ENCODE measurements around the gene CCNF.
"Not testable (repeated sequence)": the region's sequence is repeated elsewhere in the genome, so short reads cannot be mapped to it uniquely, and the experiment has no call there.

CCNF gene, protein sequence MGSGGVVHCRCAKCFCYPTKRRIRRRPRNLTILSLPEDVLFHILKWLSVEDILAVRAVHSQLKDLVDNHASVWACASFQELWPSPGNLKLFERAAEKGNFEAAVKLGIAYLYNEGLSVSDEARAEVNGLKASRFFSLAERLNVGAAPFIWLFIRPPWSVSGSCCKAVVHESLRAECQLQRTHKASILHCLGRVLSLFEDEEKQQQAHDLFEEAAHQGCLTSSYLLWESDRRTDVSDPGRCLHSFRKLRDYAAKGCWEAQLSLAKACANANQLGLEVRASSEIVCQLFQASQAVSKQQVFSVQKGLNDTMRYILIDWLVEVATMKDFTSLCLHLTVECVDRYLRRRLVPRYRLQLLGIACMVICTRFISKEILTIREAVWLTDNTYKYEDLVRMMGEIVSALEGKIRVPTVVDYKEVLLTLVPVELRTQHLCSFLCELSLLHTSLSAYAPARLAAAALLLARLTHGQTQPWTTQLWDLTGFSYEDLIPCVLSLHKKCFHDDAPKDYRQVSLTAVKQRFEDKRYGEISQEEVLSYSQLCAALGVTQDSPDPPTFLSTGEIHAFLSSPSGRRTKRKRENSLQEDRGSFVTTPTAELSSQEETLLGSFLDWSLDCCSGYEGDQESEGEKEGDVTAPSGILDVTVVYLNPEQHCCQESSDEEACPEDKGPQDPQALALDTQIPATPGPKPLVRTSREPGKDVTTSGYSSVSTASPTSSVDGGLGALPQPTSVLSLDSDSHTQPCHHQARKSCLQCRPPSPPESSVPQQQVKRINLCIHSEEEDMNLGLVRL

DNA sequence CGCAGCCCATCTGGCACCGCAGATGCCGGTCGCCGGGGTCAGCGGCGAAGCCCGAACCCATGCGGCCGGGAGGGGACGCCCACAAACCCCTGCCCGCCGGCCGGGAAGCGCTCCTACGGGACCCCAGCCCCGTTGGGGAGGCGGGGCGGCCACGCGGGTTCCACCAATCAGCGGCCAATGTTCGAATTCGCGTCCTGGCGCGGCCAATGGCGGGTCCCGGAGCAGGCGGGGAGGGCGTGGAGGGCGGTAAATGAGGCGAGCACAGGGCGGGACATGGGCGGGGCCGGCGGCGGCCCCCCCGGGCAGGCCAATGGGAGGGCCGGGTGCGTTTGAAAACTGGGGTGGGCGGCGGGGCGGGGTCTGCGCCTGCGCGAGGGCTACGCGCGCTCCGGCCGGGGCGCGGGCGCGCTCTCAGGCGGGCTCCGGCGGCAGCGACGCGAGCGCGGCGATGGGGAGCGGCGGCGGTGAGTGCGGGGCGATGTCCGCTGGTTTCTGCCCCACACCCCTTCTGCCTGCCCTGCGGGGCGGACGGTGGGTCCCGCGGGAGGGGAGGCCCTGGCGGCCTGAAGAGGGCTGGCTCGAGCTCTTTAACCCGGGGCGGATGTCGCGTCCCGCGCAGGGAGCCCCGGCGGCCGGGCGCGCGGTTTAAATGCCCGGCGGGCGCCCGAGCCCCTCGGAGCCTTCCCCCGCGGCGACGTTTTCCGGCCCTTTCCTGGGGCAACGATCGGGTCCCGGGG lies at the start of gene CCNF:
TSS of gene CCNF (plus strand) at position 414 of the 737 bp plus-strand sequence. CDS start at position 449, 35 bp downstream.
- in situ Hi-C loops (cut with HindIII; ENCODE audit: low pct_unique_long_range_greater_than_20kb, low sequenced_read_pairs), result no loop called here
- TF ChIP-seq JUND (IDR thresholded peaks at IDR 0.05; ENCODE audit: low read depth), result no peak
- DNase-seq (ENCODE audit: low read depth in 1 of 2, low spot score in 1 of 2), result peak; percentile 97

- no peak for TF ChIP-seq JUND (IDR thresholded peaks at IDR 0.05; ENCODE audit: low read depth)
- DNase-seq (ENCODE audit: low read depth in 1 of 2, low spot score in 1 of 2), result no peak
- in situ Hi-C loops (cut with HindIII; ENCODE audit: low pct_unique_long_range_greater_than_20kb, low sequenced_read_pairs), result no loop called here
These were observed 45.7 kb upstream of the CCNF start for GRCh38 chr16:2383501-2383900.

- DNase-seq (ENCODE audit: low read depth in 1 of 2, low spot score in 1 of 2), result no peak
- TF ChIP-seq JUND (IDR thresholded peaks at IDR 0.05; ENCODE audit: low read depth), result no peak
- in situ Hi-C loops (cut with HindIII; ENCODE audit: low pct_unique_long_range_greater_than_20kb, low sequenced_read_pairs), result no loop called here
These were observed 44.8 kb upstream of the CCNF start for GRCh38 chr16:2384426-2384825.

DNA sequence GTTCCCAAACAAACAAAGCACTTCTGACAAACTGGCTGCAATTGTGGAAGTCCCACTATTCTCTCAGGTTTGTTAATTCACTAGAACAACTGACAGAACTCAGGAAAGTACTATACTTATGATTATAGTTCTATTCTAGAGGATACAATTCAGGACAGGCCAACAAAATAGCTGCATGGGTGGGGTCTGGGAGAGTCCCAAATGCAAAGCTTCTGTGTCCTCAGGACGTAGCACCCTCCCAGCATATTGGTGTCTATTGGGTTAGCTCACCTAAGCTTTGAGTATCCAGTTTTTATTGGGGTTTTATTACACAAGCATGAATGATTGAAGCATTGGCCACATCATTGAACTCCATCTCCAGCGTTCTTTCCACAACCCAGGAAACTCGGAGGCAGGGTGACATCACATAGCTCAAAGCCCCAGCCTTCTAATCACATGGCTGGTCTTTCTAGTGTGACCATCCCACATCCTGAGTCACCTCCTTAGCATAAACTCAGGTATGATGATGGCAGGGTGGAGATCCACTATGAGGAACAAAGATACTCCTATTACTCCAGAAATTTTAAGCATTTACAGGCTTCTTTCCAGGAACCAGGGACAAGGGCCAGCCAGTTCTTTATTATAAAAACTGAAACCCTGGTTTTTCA lies 43.9 kb upstream of the CCNF start:
- peak in 1 of 2 experiments; percentile 18 for DNase-seq (ENCODE audit: low read depth in 1 of 2, low spot score in 1 of 2)
- in situ Hi-C loops (cut with HindIII; ENCODE audit: low pct_unique_long_range_greater_than_20kb, low sequenced_read_pairs), result no loop called here
- TF ChIP-seq JUND (IDR thresholded peaks at IDR 0.05; ENCODE audit: low read depth), result no peak

DNA sequence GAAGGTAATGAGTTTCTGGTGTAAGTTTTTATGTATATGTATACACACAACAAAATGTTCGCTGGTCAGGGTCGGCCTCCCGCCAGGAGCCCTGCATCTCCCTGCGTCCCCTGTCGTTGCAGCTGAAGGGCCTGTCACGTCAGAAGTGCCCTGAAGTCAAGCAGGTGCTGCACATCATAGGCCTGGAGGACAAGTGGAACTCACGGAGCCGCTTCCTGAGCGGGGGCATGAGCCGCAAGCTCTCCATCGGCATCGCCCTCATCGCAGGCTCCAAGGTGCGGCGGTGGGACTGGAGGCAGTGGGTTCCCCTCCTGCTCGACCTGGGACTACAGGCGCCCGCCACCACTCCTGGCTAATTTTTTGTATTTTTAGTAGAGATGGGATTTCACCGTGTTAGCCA lies 43.3 kb upstream of the CCNF start:
- in situ Hi-C loops (cut with HindIII; ENCODE audit: low pct_unique_long_range_greater_than_20kb, low sequenced_read_pairs); DNase-seq (ENCODE audit: low read depth in 1 of 2, low spot score in 1 of 2): not testable (repeated sequence)

- DNase-seq (ENCODE audit: low read depth in 1 of 2, low spot score in 1 of 2), result peak in 1 of 2 experiments; percentile 68
- in situ Hi-C loops (cut with HindIII; ENCODE audit: low pct_unique_long_range_greater_than_20kb, low sequenced_read_pairs), result no loop called here
- TF ChIP-seq JUND (IDR thresholded peaks at IDR 0.05; ENCODE audit: low read depth), result no peak
These were observed 42.3 kb upstream of the CCNF start for GRCh38 chr16:2386990-2387389.

GRCh38 chr16:2388139-2388874 lies 40.9 kb upstream of the CCNF start:
- in situ Hi-C loops (cut with HindIII; ENCODE audit: low pct_unique_long_range_greater_than_20kb, low sequenced_read_pairs), result no loop called here
- no peak for DNase-seq (ENCODE audit: low read depth in 1 of 2, low spot score in 1 of 2)
- no peak for TF ChIP-seq JUND (IDR thresholded peaks at IDR 0.05; ENCODE audit: low read depth)

GRCh38 chr16:2388875-2389433 lies 40.3 kb upstream of the CCNF start:
- in situ Hi-C loops (cut with HindIII; ENCODE audit: low pct_unique_long_range_greater_than_20kb, low sequenced_read_pairs), result no loop called here
- peak; percentile 53; the same call in 1 of the 2 replicates for TF ChIP-seq JUND (IDR thresholded peaks at IDR 0.05; ENCODE audit: low read depth)
- peak; percentile 24 to 96 for DNase-seq (ENCODE audit: low read depth in 1 of 2, low spot score in 1 of 2)

- DNase-seq (ENCODE audit: low read depth in 1 of 2, low spot score in 1 of 2), result no peak
- in situ Hi-C loops (cut with HindIII; ENCODE audit: low pct_unique_long_range_greater_than_20kb, low sequenced_read_pairs), result no loop called here
- no peak for TF ChIP-seq JUND (IDR thresholded peaks at IDR 0.05; ENCODE audit: low read depth)
These were observed 37.2 kb upstream of the CCNF start for GRCh38 chr16:2392025-2392424.

- no peak for TF ChIP-seq JUND (IDR thresholded peaks at IDR 0.05; ENCODE audit: low read depth)
- DNase-seq (ENCODE audit: low read depth in 1 of 2, low spot score in 1 of 2), result no peak
- in situ Hi-C loops (cut with HindIII; ENCODE audit: low pct_unique_long_range_greater_than_20kb, low sequenced_read_pairs), result no loop called here
These were observed 30.7 kb upstream of the CCNF start for GRCh38 chr16:2398520-2398919.

- no peak for TF ChIP-seq JUND (IDR thresholded peaks at IDR 0.05; ENCODE audit: low read depth)
- in situ Hi-C loops (cut with HindIII; ENCODE audit: low pct_unique_long_range_greater_than_20kb, low sequenced_read_pairs), result no loop called here
- no peak for DNase-seq (ENCODE audit: low read depth in 1 of 2, low spot score in 1 of 2)
These were observed 25.1 kb upstream of the CCNF start for GRCh38 chr16:2404099-2404498.
